Keratinocyte (primary cell): Measurements from ENCODE around the gene STAG3. TPM values are rescaled to one million over a fixed set of nuclear protein-coding genes. Genes with fewer than 3 reads are reported as not detected.

Source experiments
- DNase-seq: peaks from one replicate; pipeline ENCODE4 v3.0.0-alpha.2; 2011; ENCODE audit warnings: low read depth, missing footprints, low spot score
- FAIRE-seq: peaks from 2 replicates; lab custom pipeline; 2011; peaks lifted over from hg19 to GRCh38; lab: Jason Lieb, UNC
- H2AFZ ChIP-seq: 2 replicates; pipeline ENCODE4 v1.6.0; 2012; ENCODE audit warnings: low read length, control low read depth, inconsistent platforms; ENCODE audit not compliant: control insufficient read depth
- H3K27ac ChIP-seq: 2 replicates; pipeline ENCODE4 v1.5.1; 2011; ENCODE audit warnings: low read length; ENCODE audit not compliant: control insufficient read depth, insufficient read depth
- H3K27me3 ChIP-seq: 3 replicates; pipeline ENCODE4 v1.6.0; 2011; ENCODE audit warnings: low read length; ENCODE audit not compliant: control insufficient read depth, insufficient read depth; ENCODE audit errors: extremely low read depth
- H3K36me3 ChIP-seq, 2 experiments: 2 replicates in 1 of 2; 3 replicates in 1 of 2; pipeline ENCODE4 v1.5.1; 2011; ENCODE audit warnings: low read length in 2 of 2, mild to moderate bottlenecking in 1 of 2; ENCODE audit not compliant: control insufficient read depth in 2 of 2, insufficient read depth in 2 of 2; ENCODE audit errors: extremely low read depth in 1 of 2
- H3K4me1 ChIP-seq: 3 replicates; pipeline ENCODE4 v1.5.1; 2011; ENCODE audit warnings: low read length; ENCODE audit not compliant: control insufficient read depth, insufficient read depth; ENCODE audit errors: extremely low read depth
- H3K4me2 ChIP-seq: 3 replicates; pipeline ENCODE4 v1.6.0; 2011; ENCODE audit warnings: low read depth, low read length; ENCODE audit not compliant: control insufficient read depth, insufficient read depth; ENCODE audit errors: extremely low read depth
- H3K4me3 ChIP-seq, 3 experiments: fragments of 200-600 bp in 1 of 3; sonication (generic) in 1 of 3; 2 replicates in 2 of 3; 3 replicates in 1 of 3; pipeline ENCODE4 v1.5.1; 2011 to 2016; ENCODE audit warnings: low read length in 3 of 3, mild to moderate bottlenecking in 3 of 3, control low read depth in 2 of 3, inconsistent platforms in 1 of 3, low read depth in 1 of 3, mixed read lengths in 1 of 3, mixed run types in 1 of 3, moderate library complexity in 1 of 3; ENCODE audit not compliant: control insufficient read depth in 2 of 3, insufficient read depth in 2 of 3; ENCODE audit errors: extremely low read depth in 1 of 3
- H3K79me2 ChIP-seq: 2 replicates; pipeline ENCODE4 v1.6.0; 2012; ENCODE audit warnings: low read length; ENCODE audit not compliant: control insufficient read depth, insufficient read depth
- H3K9ac ChIP-seq: 3 replicates; pipeline ENCODE4 v1.6.0; 2011; ENCODE audit warnings: low read length; ENCODE audit not compliant: control insufficient read depth, insufficient read depth; ENCODE audit errors: extremely low read depth
- H3K9me1 ChIP-seq: 3 replicates; pipeline ENCODE4 v1.6.0; 2011; ENCODE audit warnings: low read length; ENCODE audit not compliant: control insufficient read depth, insufficient read depth; ENCODE audit errors: extremely low read depth
- H3K9me3 ChIP-seq: 2 replicates; pipeline ENCODE4 v1.5.1; 2012; ENCODE audit warnings: low read depth, low read length; ENCODE audit not compliant: control insufficient read depth
- H4K20me1 ChIP-seq: 3 replicates; pipeline ENCODE4 v1.6.0; 2011; ENCODE audit warnings: low read length; ENCODE audit not compliant: control insufficient read depth, insufficient read depth; ENCODE audit errors: extremely low read depth
- CTCF ChIP-seq, 3 experiments: IDR thresholded peaks in 1 of 3; conservative IDR thresholded peaks in 1 of 3; optimal IDR thresholded peaks in 1 of 3; 2 replicates in 2 of 3; 3 replicates in 1 of 3; pipeline versions ENCODE3 to v1.5.1; 2011; ENCODE audit warnings: low read length in 3 of 3, mild to moderate bottlenecking in 3 of 3, moderate library complexity in 2 of 3, control low read depth in 1 of 3, inconsistent platforms in 1 of 3; ENCODE audit not compliant: insufficient read depth in 2 of 3; ENCODE audit errors: extremely low read depth in 1 of 3
- EZH2 ChIP-seq: IDR thresholded peaks from one replicate; pipeline ENCODE4 v1.6.1; 2012; ENCODE audit warnings: inconsistent platforms, mild to moderate bottlenecking, low read length, moderate library complexity
- dilution Hi-C: fragments of 300-500 bp; cut with MboI; formaldehyde crosslinking; loops from one replicate; pipeline ENCODE4 v1.7.0; 2020; ENCODE audit warnings: low sequenced_read_pairs; ENCODE audit not compliant: extremely low pct_ligation_motif_present
- polyA plus RNA-seq, 5 experiments: library from polyadenylated mRNA; depleted of rRNA in 3 of 5; stranded (reverse) in 3 of 5; stranded (forward) in 1 of 5; unstranded in 1 of 5; fragments of >200 nt; gene quantifications; 1 replicate in 1 of 5; 2 replicates in 3 of 5; 3 replicates in 1 of 5; pipeline versions ENCODE4 v1.2.1 to v1.2.3, GENCODE V29; 2011 to 2012; ENCODE audit warnings: missing spikeins in 2 of 5, low read depth in 1 of 5, low replicate concordance in 1 of 5

STAG3 gene
- polyA plus RNA-seq, 1 donor (not counting 4 experiments of a cell fraction or from before 2014, with no cell fraction given) = 0.28 TPM

- H3K4me2 ChIP-seq = peak overlapping the region; percentile 94
- no peaks in the 10 kb centered on the region for H3K36me3 ChIP-seq
- H3K4me3 ChIP-seq = peak overlapping the region in 2 of 3 experiments; percentile 62 to 72
- TF ChIP-seq CTCF (optimal IDR thresholded peaks at IDR 0.05 in 1 of 3, IDR thresholded peaks at IDR 0.05 in 1 of 3, conservative IDR thresholded peaks at IDR 0.05 in 1 of 3; ENCODE audit: extremely low read depth in 1 of 3, insufficient read depth in 2 of 3, low read length in 3 of 3) = no peak
- TF ChIP-seq EZH2 = no peak
- H3K79me2 ChIP-seq = no peaks in the 10 kb centered on the region
- H3K4me1 ChIP-seq = peaks cover 25% of the 10 kb centered on the region
- dilution Hi-C loops = no loop called here
- H4K20me1 ChIP-seq = no peaks in the 10 kb centered on the region
- no peak overlapping the region for H3K27ac ChIP-seq
- H3K9me3 ChIP-seq = no peaks in the 10 kb centered on the region
- peak overlapping the region; percentile 90 for H2AFZ ChIP-seq
- no peak for FAIRE-seq
- H3K9ac ChIP-seq = peak overlapping the region; percentile 37
- H3K9me1 ChIP-seq = peaks cover 2% of the 10 kb centered on the region
- peaks cover 14% of the 10 kb centered on the region for H3K27me3 ChIP-seq
- no peak for DNase-seq
Measured at GRCh38 chr7:100167912-100168323, 9.8 kb upstream of the STAG3 start.

GRCh38 chr7:100169147-100169850, 8.4 kb upstream of the STAG3 start:
- H3K9me1 ChIP-seq = no peaks in the 10 kb centered on the region
- DNase-seq (no peak), FAIRE-seq (no peak)
- H4K20me1 ChIP-seq = no peaks in the 10 kb centered on the region
- no peaks in the 10 kb centered on the region for H3K9me3 ChIP-seq
- peaks cover 15% of the 10 kb centered on the region for H3K4me1 ChIP-seq
- H3K36me3 ChIP-seq = no peaks in the 10 kb centered on the region
- no peak overlapping the region for H3K4me2 ChIP-seq
- H3K9ac ChIP-seq = no peak overlapping the region
- H3K27me3 ChIP-seq = peaks cover 14% of the 10 kb centered on the region
- dilution Hi-C loops = no loop called here
- TF ChIP-seq CTCF (optimal IDR thresholded peaks at IDR 0.05 in 1 of 3, IDR thresholded peaks at IDR 0.05 in 1 of 3, conservative IDR thresholded peaks at IDR 0.05 in 1 of 3; ENCODE audit: extremely low read depth in 1 of 3, insufficient read depth in 2 of 3, low read length in 3 of 3) (no peak), EZH2 (no peak)
- no peak overlapping the region for H3K27ac ChIP-seq
- no peak overlapping the region for H3K4me3 ChIP-seq
- no peak overlapping the region for H2AFZ ChIP-seq
- no peaks in the 10 kb centered on the region for H3K79me2 ChIP-seq
